HG03469 (cell line): ENCODE results near the gene TSPO2.

ENCODE experiments used
- ATAC-seq: cut with Tn5 transposase; IDR thresholded peaks from one replicate; pipeline ENCODE4 v1.9.1; 2021; ENCODE audit warnings: mild to moderate bottlenecking, moderate library complexity, moderate number of reproducible peaks; ENCODE audit not compliant: unreplicated experiment

The TSPO2 gene

GRCh38 chr6:41074692-41075436 is 32.6 kb downstream of the TSPO2 start:
- no peak for ATAC-seq

- ATAC-seq: no peak
These were observed 33.7 kb downstream of the TSPO2 start for GRCh38 chr6:41075651-41076626.

GRCh38 chr6:41077536-41077935 is 35.3 kb downstream of the TSPO2 start:
- ATAC-seq: no peak

- ATAC-seq: no peak
These were observed 35.8 kb downstream of the TSPO2 start for GRCh38 chr6:41078101-41078500.

GRCh38 chr6:41079080-41079479 is 36.8 kb downstream of the TSPO2 start:
- no peak for ATAC-seq

GRCh38 chr6:41080621-41081020 is 38.4 kb downstream of the TSPO2 start:
- no peak for ATAC-seq

GRCh38 chr6:41083072-41083471 is 40.8 kb downstream of the TSPO2 start:
- no peak for ATAC-seq

- ATAC-seq: no peak
These were observed 42.9 kb downstream of the TSPO2 start for GRCh38 chr6:41085182-41085581.

- ATAC-seq: no peak
These were observed 46.2 kb downstream of the TSPO2 start for GRCh38 chr6:41088451-41088850.

GRCh38 chr6:41090841-41091761 is 48.8 kb downstream of the TSPO2 start:
- no peak for ATAC-seq

- no peak for ATAC-seq
These were observed 50.3 kb downstream of the TSPO2 start for GRCh38 chr6:41092421-41093140.

GRCh38 chr6:41093729-41094128 is 51.5 kb downstream of the TSPO2 start:
- no peak for ATAC-seq
